ENCODE results near the gene FURIN.
A peak's percentile ranks its signal among the peaks of the same experiment; 100 is the strongest.
"Not testable (repeated sequence)": the region's sequence is repeated elsewhere in the genome, so short reads cannot be mapped to it uniquely, and the experiment has no call there.

FURIN gene

GRCh38 chr15:90918034-90918788 lies 49.8 kb downstream of the FURIN start:
- no peak for DNase-seq

GRCh38 chr15:90918835-90919234 lies 50.4 kb downstream of the FURIN start:
- no peak for DNase-seq

GRCh38 chr15:90921887-90922286 lies 53.5 kb downstream of the FURIN start:
- no peak for DNase-seq

GRCh38 chr15:90922712-90923322 lies 54.4 kb downstream of the FURIN start:
- peak; percentile 61 for DNase-seq

- DNase-seq = no peak
Measured at GRCh38 chr15:90924375-90924774, 56.0 kb downstream of the FURIN start.

- DNase-seq = not testable (repeated sequence)
Measured at GRCh38 chr15:90926766-90927165, 58.4 kb downstream of the FURIN start.

GRCh38 chr15:90928106-90928505 lies 59.7 kb downstream of the FURIN start:
- DNase-seq = not testable (repeated sequence)

- no peak for DNase-seq
Measured at GRCh38 chr15:90929246-90930019, 61.0 kb downstream of the FURIN start.

GRCh38 chr15:90930861-90931574 lies 62.6 kb downstream of the FURIN start:
- DNase-seq = no peak

- DNase-seq = no peak
Measured at GRCh38 chr15:90931575-90931827, 63.1 kb downstream of the FURIN start.

- DNase-seq = peak; percentile 97
Measured at GRCh38 chr15:90931828-90932659, 63.7 kb downstream of the FURIN start, which contains the start of gene HDDC3. HDDC3 (minus strand) TSS chr15:90932549; CDS start chr15:90932540, 9 bp downstream.

GRCh38 chr15:90932660-90932991 lies 64.2 kb downstream of the FURIN start:
- no peak for DNase-seq

All from hematopoietic multipotent progenitor cell treated with erythropoietin and hydrocortisone succinate and interleukin-3 and kit ligand, for 4 days (in vitro differentiated cells).